ENCODE data around the gene IGF2BP2.

IGF2BP2 gene

GRCh38 chr3:185797993-185798830, 26.6 kb downstream of the IGF2BP2 start:
- Histone ChIP-seq H3K4me3 (ENCODE audit: extremely low read depth, insufficient read depth, low read length, poor library complexity, severe bottlenecking) (no peak overlapping the region), H3K9me3 (ENCODE audit: control insufficient read depth, low read length) (no peaks in the 10 kb centered on the region), H3K4me1 (ENCODE audit: control insufficient read depth, insufficient read depth, low read length, poor library complexity, severe bottlenecking) (peaks cover 31% of the 10 kb centered on the region), H3K27ac (ENCODE audit: low read depth, low read length, severe bottlenecking) (no peak overlapping the region), H3K36me3 (ENCODE audit: control insufficient read depth, insufficient read depth, low read length) (peaks cover 19% of the 10 kb centered on the region)
- WGBS, 2 experiments (ENCODE audit: insufficient coverage in 2 of 2): 97 to 100% methylated on average over 4 to 5 of the region's 8 CpGs

DNA sequence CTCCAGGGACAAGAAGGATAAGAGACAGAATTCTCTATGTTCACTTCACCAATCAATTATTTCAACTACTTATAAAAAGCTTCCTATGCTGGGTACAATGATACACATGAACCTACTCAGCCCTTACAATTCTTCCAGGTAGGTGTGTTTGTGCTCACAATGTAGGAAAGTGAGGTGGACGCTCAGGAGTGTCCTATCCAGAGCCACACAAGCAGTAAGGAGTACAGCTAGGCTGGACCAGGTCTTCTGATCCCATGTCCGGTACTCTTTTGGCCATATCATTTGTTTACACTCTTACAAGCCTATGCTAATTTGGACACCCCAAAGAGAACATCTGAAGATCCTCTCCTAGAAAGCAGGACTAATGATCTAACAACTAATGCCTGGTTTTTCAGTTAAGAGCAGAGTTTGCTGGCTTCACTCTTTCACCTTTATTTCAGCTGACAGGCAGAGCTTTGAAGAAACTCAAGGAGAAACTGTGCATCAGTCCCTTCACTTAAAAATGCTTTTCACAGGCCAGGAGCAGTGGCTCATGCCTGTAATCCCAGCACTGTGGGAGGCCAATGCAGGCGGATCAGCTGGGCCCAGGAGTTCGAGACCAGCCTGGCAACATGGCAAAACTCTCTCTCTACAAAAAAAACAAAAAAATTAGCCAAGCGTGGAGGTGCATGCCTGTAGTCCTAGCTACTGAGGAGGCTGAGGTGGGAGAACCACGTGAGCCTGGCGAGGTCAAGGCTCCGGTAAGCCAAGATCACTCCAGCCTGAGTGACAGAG, 27.5 kb downstream of the IGF2BP2 start:
- H3K36me3 ChIP-seq (ENCODE audit: control insufficient read depth, insufficient read depth, low read length): peaks cover 11% of the 10 kb centered on the region
- 81 to 88% methylated on average over 6 to 7 of the region's 8 CpGs for WGBS, 2 experiments (ENCODE audit: insufficient coverage in 2 of 2)
- no peaks in the 10 kb centered on the region for H3K9me3 ChIP-seq (ENCODE audit: control insufficient read depth, low read length)
- H3K4me3 ChIP-seq (ENCODE audit: extremely low read depth, insufficient read depth, low read length, poor library complexity, severe bottlenecking): no peak overlapping the region
- H3K27ac ChIP-seq (ENCODE audit: low read depth, low read length, severe bottlenecking): peak overlapping the region; percentile 41
- H3K4me1 ChIP-seq (ENCODE audit: control insufficient read depth, insufficient read depth, low read length, poor library complexity, severe bottlenecking): peaks cover 31% of the 10 kb centered on the region

DNA sequence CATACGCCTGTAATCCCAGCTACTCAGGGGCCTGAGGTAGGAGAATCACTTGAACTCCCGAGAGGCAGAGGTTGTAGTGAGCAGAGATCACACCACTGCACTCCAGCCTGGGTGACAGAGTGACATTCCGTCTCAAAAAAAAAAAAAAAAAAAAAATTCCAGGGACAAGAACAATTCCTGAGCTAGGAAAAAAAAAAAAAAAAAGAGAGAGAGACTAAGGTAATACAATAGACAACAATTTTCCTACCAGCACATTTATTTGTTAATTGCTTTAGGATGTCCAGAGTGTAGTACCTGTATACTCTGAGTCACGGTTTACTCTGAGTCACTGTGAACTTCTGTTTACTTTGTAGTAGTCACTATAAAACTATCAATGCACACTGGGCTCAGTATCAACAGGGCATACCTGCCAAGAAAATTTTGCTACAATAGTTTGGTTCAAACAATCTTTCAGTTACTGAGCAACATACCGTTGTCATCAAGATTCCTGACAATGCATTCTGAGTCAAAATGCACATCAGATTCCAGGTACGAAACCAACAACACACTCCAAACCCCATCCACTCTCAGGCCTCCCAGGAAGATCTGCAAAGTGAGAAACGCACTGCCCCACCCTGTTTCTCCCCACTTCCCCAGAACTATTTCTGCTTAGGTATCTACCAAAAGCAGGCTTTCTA, 28.3 kb downstream of the IGF2BP2 start:
- Histone ChIP-seq H3K4me3 (ENCODE audit: extremely low read depth, insufficient read depth, low read length, poor library complexity, severe bottlenecking) (no peak overlapping the region), H3K27ac (ENCODE audit: low read depth, low read length, severe bottlenecking) (peak overlapping the region; percentile 41), H3K36me3 (ENCODE audit: control insufficient read depth, insufficient read depth, low read length) (peaks cover 8% of the 10 kb centered on the region), H3K4me1 (ENCODE audit: control insufficient read depth, insufficient read depth, low read length, poor library complexity, severe bottlenecking) (peaks cover 34% of the 10 kb centered on the region), H3K9me3 (ENCODE audit: control insufficient read depth, low read length) (no peaks in the 10 kb centered on the region)
- WGBS, 2 experiments (ENCODE audit: insufficient coverage in 2 of 2): 89 to 92% methylated on average over 5 to 6 of the region's 7 CpGs

DNA sequence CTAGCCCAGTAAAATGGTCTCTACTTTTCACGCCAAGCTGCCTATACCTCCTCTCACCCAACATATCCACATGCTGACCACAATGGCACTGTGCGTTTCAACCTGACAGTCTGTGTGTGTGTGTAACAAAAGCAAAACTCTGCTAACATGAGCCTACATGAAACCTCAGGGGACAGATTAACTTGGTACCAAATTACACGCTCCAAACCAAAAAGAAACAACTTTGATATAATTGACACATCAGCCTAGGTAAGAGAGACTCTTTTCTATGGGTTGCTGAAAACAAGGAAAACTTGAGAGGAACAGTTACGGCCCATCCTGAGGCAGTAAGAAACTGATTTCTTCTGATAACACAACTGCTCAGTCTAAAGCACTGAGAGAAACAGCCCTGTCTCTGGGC, 31.5 kb downstream of the IGF2BP2 start:
- peaks cover 36% of the 10 kb centered on the region for H3K4me1 ChIP-seq (ENCODE audit: control insufficient read depth, insufficient read depth, low read length, poor library complexity, severe bottlenecking)
- 89 to 92% methylated on average over 1 to 2 of the region's 4 CpGs for WGBS, 2 experiments (ENCODE audit: insufficient coverage in 2 of 2)
- no peak overlapping the region for H3K27ac ChIP-seq (ENCODE audit: low read depth, low read length, severe bottlenecking)
- no peak overlapping the region for H3K4me3 ChIP-seq (ENCODE audit: extremely low read depth, insufficient read depth, low read length, poor library complexity, severe bottlenecking)
- H3K36me3 ChIP-seq (ENCODE audit: control insufficient read depth, insufficient read depth, low read length): peaks cover 12% of the 10 kb centered on the region
- no peaks in the 10 kb centered on the region for H3K9me3 ChIP-seq (ENCODE audit: control insufficient read depth, low read length)

DNA sequence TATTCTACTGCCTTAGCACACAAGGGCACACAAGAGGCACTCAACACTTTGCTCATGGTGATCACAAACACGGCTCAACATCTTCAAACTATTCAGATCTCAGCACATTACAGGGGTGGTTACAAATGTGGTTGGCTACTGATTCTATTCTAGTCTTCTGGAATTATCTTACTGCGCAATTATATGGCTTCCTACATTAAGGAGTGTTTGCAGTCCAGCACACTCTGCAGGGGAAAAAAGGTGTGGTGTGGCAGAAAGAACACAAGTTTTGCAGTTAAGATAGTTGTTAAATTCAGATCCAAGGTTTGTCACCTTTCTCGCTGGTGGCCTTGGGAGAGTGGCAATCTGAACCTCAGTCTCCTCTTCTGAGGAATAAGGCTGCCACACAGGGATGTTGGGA, 31.9 kb downstream of the IGF2BP2 start:
- Histone ChIP-seq H3K4me1 (ENCODE audit: control insufficient read depth, insufficient read depth, low read length, poor library complexity, severe bottlenecking) (peaks cover 36% of the 10 kb centered on the region), H3K4me3 (ENCODE audit: extremely low read depth, insufficient read depth, low read length, poor library complexity, severe bottlenecking) (no peak overlapping the region), H3K27ac (ENCODE audit: low read depth, low read length, severe bottlenecking) (no peak overlapping the region), H3K9me3 (ENCODE audit: control insufficient read depth, low read length) (no peaks in the 10 kb centered on the region), H3K36me3 (ENCODE audit: control insufficient read depth, insufficient read depth, low read length) (peaks cover 12% of the 10 kb centered on the region)
- 96 to 97% methylated on average over 2 of the region's 3 CpGs for WGBS, 2 experiments (ENCODE audit: insufficient coverage in 2 of 2)

GRCh38 chr3:185789891-185790830, 34.7 kb downstream of the IGF2BP2 start:
- Histone ChIP-seq H3K4me1 (ENCODE audit: control insufficient read depth, insufficient read depth, low read length, poor library complexity, severe bottlenecking) (peaks cover 24% of the 10 kb centered on the region), H3K36me3 (ENCODE audit: control insufficient read depth, insufficient read depth, low read length) (peaks cover 17% of the 10 kb centered on the region), H3K9me3 (ENCODE audit: control insufficient read depth, low read length) (no peaks in the 10 kb centered on the region), H3K4me3 (ENCODE audit: extremely low read depth, insufficient read depth, low read length, poor library complexity, severe bottlenecking) (no peak overlapping the region), H3K27ac (ENCODE audit: low read depth, low read length, severe bottlenecking) (peak overlapping the region; percentile 49)
- 67 to 71% methylated on average over 3 to 4 of the region's 5 CpGs for WGBS, 2 experiments (ENCODE audit: insufficient coverage in 2 of 2)

DNA sequence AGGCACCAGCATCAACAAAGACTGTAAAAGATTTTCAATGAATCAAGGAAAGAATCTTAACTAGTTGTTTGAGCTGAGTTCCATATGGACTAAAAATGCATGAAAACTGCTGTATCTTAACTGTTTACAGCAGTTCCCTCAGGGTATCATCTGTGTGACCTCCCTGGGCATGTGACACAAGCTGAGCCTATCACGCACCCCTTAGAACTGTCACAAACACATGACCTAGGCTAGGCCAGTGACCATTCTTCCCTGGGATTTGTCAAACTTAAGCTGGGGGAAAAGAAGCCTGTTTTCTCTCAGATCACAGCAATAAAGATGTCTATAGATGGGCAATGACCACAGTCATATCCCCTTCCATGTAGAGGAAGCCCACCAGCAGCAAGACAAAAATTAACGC, 35.7 kb downstream of the IGF2BP2 start:
- H3K4me3 ChIP-seq (ENCODE audit: extremely low read depth, insufficient read depth, low read length, poor library complexity, severe bottlenecking): no peak overlapping the region
- H3K27ac ChIP-seq (ENCODE audit: low read depth, low read length, severe bottlenecking): peak overlapping the region; percentile 49
- H3K9me3 ChIP-seq (ENCODE audit: control insufficient read depth, low read length): no peaks in the 10 kb centered on the region
- H3K4me1 ChIP-seq (ENCODE audit: control insufficient read depth, insufficient read depth, low read length, poor library complexity, severe bottlenecking): peaks cover 19% of the 10 kb centered on the region
- 100% methylated on average over 1 of the region's 2 CpGs; no CpG with 5 or more reads in 1 of the 2 experiments for WGBS, 2 experiments (ENCODE audit: insufficient coverage in 2 of 2)
- peaks cover 25% of the 10 kb centered on the region for H3K36me3 ChIP-seq (ENCODE audit: control insufficient read depth, insufficient read depth, low read length)

- Histone ChIP-seq H3K9me3 (ENCODE audit: control insufficient read depth, low read length) (no peaks in the 10 kb centered on the region), H3K36me3 (ENCODE audit: control insufficient read depth, insufficient read depth, low read length) (peaks cover 29% of the 10 kb centered on the region), H3K4me1 (ENCODE audit: control insufficient read depth, insufficient read depth, low read length, poor library complexity, severe bottlenecking) (peaks cover 19% of the 10 kb centered on the region), H3K27ac (ENCODE audit: low read depth, low read length, severe bottlenecking) (no peak overlapping the region), H3K4me3 (ENCODE audit: extremely low read depth, insufficient read depth, low read length, poor library complexity, severe bottlenecking) (no peak overlapping the region)
- WGBS, 2 experiments (ENCODE audit: insufficient coverage in 2 of 2): 100% methylated on average over 1 of the region's 2 CpGs; no CpG with 5 or more reads in 1 of the 2 experiments
Observed at GRCh38 chr3:185788292-185788691, 36.5 kb downstream of the IGF2BP2 start.

GRCh38 chr3:185786956-185787877, 37.6 kb downstream of the IGF2BP2 start:
- Histone ChIP-seq H3K36me3 (ENCODE audit: control insufficient read depth, insufficient read depth, low read length) (peaks cover 29% of the 10 kb centered on the region), H3K27ac (ENCODE audit: low read depth, low read length, severe bottlenecking) (no peak overlapping the region), H3K4me3 (ENCODE audit: extremely low read depth, insufficient read depth, low read length, poor library complexity, severe bottlenecking) (no peak overlapping the region), H3K9me3 (ENCODE audit: control insufficient read depth, low read length) (no peaks in the 10 kb centered on the region), H3K4me1 (ENCODE audit: control insufficient read depth, insufficient read depth, low read length, poor library complexity, severe bottlenecking) (peaks cover 30% of the 10 kb centered on the region)
- WGBS, 2 experiments (ENCODE audit: insufficient coverage in 2 of 2): 55 to 72% methylated on average over 7 to 12 of the region's 20 CpGs
